Osteoblast (primary cell): ENCODE measurements around the gene LRRC52. TPM values are rescaled to one million over a fixed set of nuclear protein-coding genes. Genes with fewer than 3 reads are reported as not detected.
"Not testable (repeated sequence)": the region's sequence is repeated elsewhere in the genome, so short reads cannot be mapped to it uniquely, and the experiment has no call there.

Experiments
- DNase-seq: peaks from one replicate; pipeline ENCODE4 v3.0.0; 2011; ENCODE audit warnings: low spot score, mixed read lengths; ENCODE audit not compliant: insufficient read length; ENCODE audit errors: missing footprints
- H2AFZ ChIP-seq: 2 replicates; pipeline ENCODE4 v1.6.0; 2011; ENCODE audit warnings: mild to moderate bottlenecking, low read length
- H3K27ac ChIP-seq: 2 replicates; pipeline ENCODE4 v1.5.1; 2011; ENCODE audit warnings: mild to moderate bottlenecking, low read depth, low read length, moderate library complexity
- H3K27me3 ChIP-seq: 2 replicates; pipeline ENCODE4 v1.6.0; 2012; ENCODE audit warnings: mild to moderate bottlenecking, control low read depth, inconsistent platforms, low read length, moderate library complexity; ENCODE audit not compliant: insufficient read depth
- H3K36me3 ChIP-seq: 2 replicates; pipeline ENCODE4 v1.5.1; 2011; ENCODE audit warnings: mild to moderate bottlenecking, low read length, control low read depth, moderate library complexity; ENCODE audit not compliant: insufficient read depth
- H3K4me1 ChIP-seq: 2 replicates; pipeline ENCODE4 v1.5.1; 2011; ENCODE audit warnings: mild to moderate bottlenecking, low read length, control low read depth, moderate library complexity; ENCODE audit not compliant: insufficient read depth
- H3K4me2 ChIP-seq: 2 replicates; pipeline ENCODE4 v1.6.0; 2011; ENCODE audit warnings: mild to moderate bottlenecking, low read length; ENCODE audit not compliant: insufficient read depth
- H3K4me3 ChIP-seq: fragments of 200-600 bp; sonication (generic); 3 replicates; pipeline ENCODE4 v1.5.1; 2012; ENCODE audit warnings: mild to moderate bottlenecking, low read length, inconsistent platforms; ENCODE audit not compliant: insufficient read depth
- H3K79me2 ChIP-seq: 2 replicates; pipeline ENCODE4 v1.6.0; 2012; ENCODE audit warnings: mild to moderate bottlenecking, low read length, control low read depth, inconsistent platforms; ENCODE audit not compliant: insufficient read depth
- H3K9me3 ChIP-seq: 2 replicates; pipeline ENCODE4 v1.5.1; 2011; ENCODE audit warnings: low read depth, low read length, control low read depth
- H4K20me1 ChIP-seq: 2 replicates; pipeline ENCODE4 v1.6.0; 2012; ENCODE audit warnings: mild to moderate bottlenecking, low read length, control low read depth; ENCODE audit not compliant: insufficient read depth
- total RNA-seq: library from RNA; depleted of rRNA; stranded (reverse); fragments of >200 nt; gene quantifications from 2 replicates; pipeline ENCODE4 v1.2.3, GENCODE V29; 2012
- TF ChIP-seq, protein P1 (sequence below): IDR thresholded peaks from 2 replicates; pipeline ENCODE4 v1.5.1; 2011; ENCODE audit warnings: mild to moderate bottlenecking, low read depth, low read length, moderate library complexity; ENCODE audit errors: extremely low read depth

The LRRC52 gene
- total RNA-seq, 1 donor, result not detected

DNA sequence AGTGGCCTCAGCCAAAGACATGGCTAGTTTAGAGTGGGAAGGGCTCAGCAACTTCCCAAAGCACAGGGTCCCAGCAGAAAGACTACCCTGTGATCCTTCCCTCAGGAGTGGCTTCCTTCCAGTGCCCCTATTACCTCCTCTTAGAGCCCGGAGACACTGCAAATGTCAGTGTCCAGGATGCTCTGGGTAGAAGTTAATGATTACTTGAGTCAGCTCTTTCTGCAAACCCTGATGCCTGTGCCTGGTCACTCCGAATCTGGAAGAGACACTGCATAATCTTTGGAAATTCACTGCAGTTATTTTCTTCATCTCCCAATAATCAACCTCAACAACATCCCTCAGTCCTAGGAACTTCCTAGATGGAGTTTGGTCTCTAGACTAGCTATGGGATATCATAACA, 60.0 kb downstream of the LRRC52 start:
- Histone ChIP-seq H3K27ac (no peak overlapping the region), H3K36me3 (no peaks in the 10 kb centered on the region), H3K79me2 (no peaks in the 10 kb centered on the region), H3K4me3 (no peak overlapping the region), H3K27me3 (no peaks in the 10 kb centered on the region), H2AFZ (no peak overlapping the region), H3K9me3 (no peaks in the 10 kb centered on the region), H4K20me1 (no peaks in the 10 kb centered on the region), H3K4me1 (no peaks in the 10 kb centered on the region), H3K4me2 (no peak overlapping the region)
- DNase-seq, result no peak
- TF ChIP-seq, protein P1, sequence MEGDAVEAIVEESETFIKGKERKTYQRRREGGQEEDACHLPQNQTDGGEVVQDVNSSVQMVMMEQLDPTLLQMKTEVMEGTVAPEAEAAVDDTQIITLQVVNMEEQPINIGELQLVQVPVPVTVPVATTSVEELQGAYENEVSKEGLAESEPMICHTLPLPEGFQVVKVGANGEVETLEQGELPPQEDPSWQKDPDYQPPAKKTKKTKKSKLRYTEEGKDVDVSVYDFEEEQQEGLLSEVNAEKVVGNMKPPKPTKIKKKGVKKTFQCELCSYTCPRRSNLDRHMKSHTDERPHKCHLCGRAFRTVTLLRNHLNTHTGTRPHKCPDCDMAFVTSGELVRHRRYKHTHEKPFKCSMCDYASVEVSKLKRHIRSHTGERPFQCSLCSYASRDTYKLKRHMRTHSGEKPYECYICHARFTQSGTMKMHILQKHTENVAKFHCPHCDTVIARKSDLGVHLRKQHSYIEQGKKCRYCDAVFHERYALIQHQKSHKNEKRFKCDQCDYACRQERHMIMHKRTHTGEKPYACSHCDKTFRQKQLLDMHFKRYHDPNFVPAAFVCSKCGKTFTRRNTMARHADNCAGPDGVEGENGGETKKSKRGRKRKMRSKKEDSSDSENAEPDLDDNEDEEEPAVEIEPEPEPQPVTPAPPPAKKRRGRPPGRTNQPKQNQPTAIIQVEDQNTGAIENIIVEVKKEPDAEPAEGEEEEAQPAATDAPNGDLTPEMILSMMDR, result no peak

DNA sequence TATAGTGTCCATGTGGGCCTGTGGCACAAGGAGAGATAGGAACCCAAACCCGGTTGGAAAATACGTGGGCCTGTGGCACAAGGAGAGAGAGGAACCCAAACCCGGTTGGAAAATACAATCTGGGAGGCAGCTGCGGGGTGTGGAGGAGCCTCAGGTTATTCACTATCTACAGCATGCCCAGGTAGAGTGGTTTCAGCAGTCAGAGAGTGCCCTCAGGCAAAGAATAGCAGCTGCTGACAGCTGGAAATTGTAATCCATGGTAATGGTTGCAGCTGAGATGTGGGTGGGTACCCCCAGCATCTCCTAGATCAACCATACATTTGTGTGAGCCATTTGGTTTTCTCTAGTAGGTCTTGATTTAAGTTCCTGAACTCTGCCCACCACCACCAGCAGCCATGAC, 61.4 kb downstream of the LRRC52 start:
- Histone ChIP-seq H2AFZ (no peak overlapping the region), H4K20me1 (no peaks in the 10 kb centered on the region), H3K4me3 (no peak overlapping the region), H3K9me3 (no peaks in the 10 kb centered on the region), H3K79me2 (no peaks in the 10 kb centered on the region), H3K27me3 (no peaks in the 10 kb centered on the region), H3K27ac (no peak overlapping the region), H3K4me2 (no peak overlapping the region), H3K4me1 (no peaks in the 10 kb centered on the region), H3K36me3 (no peaks in the 10 kb centered on the region)
- TF ChIP-seq, protein P1, result no peak
- DNase-seq, result no peak

DNA sequence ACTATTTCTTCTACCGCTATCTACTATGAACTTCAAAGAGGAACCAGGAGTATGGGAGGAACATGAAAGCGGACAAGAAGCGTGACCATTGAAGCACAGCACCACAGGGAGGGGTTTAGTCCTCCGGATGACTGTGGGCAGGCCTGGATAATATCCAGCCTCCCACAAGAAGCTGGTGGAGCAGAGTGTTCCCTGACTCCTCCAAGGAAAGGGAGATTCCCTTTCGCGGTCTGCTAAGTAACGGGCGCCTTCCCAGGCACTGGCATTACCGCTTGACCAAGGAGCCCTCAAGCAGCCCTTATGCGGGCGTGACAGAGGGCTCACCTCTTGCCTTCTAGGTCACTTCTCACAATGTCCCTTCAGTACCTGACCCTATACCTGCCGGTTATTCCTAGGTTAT, 62.9 kb downstream of the LRRC52 start:
- not testable (repeated sequence) for H3K4me3 ChIP-seq, H3K36me3 ChIP-seq, H3K27me3 ChIP-seq, H4K20me1 ChIP-seq, H3K4me1 ChIP-seq, H3K79me2 ChIP-seq, H3K9me3 ChIP-seq, H2AFZ ChIP-seq, DNase-seq, H3K27ac ChIP-seq, H3K4me2 ChIP-seq

DNA sequence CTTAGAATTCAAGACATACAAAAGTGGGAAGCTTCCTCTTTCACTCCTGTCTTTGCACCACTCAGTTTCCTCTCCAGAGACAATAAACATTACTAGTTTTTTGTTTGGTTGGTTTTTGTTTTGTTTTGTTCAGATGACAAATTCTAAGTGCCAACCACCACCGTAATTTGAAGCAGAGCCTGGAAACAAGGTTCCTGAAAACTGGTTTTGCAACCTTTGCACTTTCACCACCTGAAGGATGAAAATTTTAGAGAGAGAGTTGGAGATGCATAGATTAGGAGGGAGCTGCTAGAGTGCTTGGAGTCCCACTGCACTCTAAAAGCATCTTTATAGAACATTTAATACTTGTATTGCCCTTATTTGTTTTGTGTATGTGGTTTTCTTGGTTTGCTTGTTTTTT, 67.1 kb downstream of the LRRC52 start:
- DNase-seq, result no peak
- Histone ChIP-seq H3K4me3 (no peak overlapping the region), H3K36me3 (no peaks in the 10 kb centered on the region), H3K4me2 (no peak overlapping the region), H3K27ac (no peak overlapping the region), H4K20me1 (no peaks in the 10 kb centered on the region), H2AFZ (no peak overlapping the region), H3K27me3 (no peaks in the 10 kb centered on the region), H3K79me2 (no peaks in the 10 kb centered on the region), H3K9me3 (no peaks in the 10 kb centered on the region), H3K4me1 (no peaks in the 10 kb centered on the region)
- TF ChIP-seq, protein P1, result no peak
